IMR-90 (cell line): Measurements from ENCODE around the gene PTGR1. TPM values are rescaled to one million over a fixed set of nuclear protein-coding genes. Genes with fewer than 3 reads are reported as not detected.

ENCODE experiments used
- ATAC-seq: fragments of 200-7000 bp; cut with Tn5 transposase; 2 replicates; pipeline ENCODE4 v1.9.1; 2020; ENCODE audit warnings: low read depth, mild to moderate bottlenecking, moderate library complexity
- BruUV-seq: library from RNA; stranded (reverse); fragments of 400-500 nt; replicated peaks from 2 replicates; lab custom pipeline; 2021; lab: Mats Ljungman, UMichigan
- CTCF ChIA-PET: fragments of 300-600 bp; formaldehyde crosslinking; extraction: SDS; loops from one replicate; lab custom pipeline; 2021; ENCODE audit warnings: antibody characterized with exemption; lab: Yijun Ruan, JAX
- POLR2A ChIA-PET: fragments of 300-600 bp; sonication (Branson Sonifier 250); formaldehyde crosslinking; loops from one replicate; lab custom pipeline; 2022; ENCODE audit warnings: antibody characterized with exemption; ENCODE audit not compliant: unreplicated experiment; lab: Charles Lee
- DNase-seq: peaks from one replicate; pipeline ENCODE4 v3.0.0; 2013
- H2AFZ ChIP-seq: replicated peaks from 2 replicates; pipeline ENCODE3; 2013; ENCODE audit warnings: low read length, mild to moderate bottlenecking; ENCODE audit not compliant: poor library complexity
- H2AK5ac ChIP-seq: 2 replicates; pipeline ENCODE4 v1.6.1; 2013; ENCODE audit warnings: low read depth, low read length, inconsistent platforms
- H2AK9ac ChIP-seq: replicated peaks from 2 replicates; pipeline ENCODE3; 2013; ENCODE audit warnings: mild to moderate bottlenecking, low read depth, low read length, moderate library complexity; ENCODE audit not compliant: poor library complexity
- H2BK120ac ChIP-seq: 2 replicates; pipeline ENCODE4 v1.6.1; 2013; ENCODE audit warnings: low read depth, low read length, inconsistent platforms
- H2BK15ac ChIP-seq: 3 replicates; pipeline ENCODE4 v1.6.1; 2013; ENCODE audit warnings: low read depth, low read length, inconsistent platforms
- H2BK20ac ChIP-seq: 2 replicates; pipeline ENCODE4 v1.6.1; 2013; ENCODE audit warnings: low read depth, mild to moderate bottlenecking, inconsistent platforms, low read length, moderate library complexity
- H2BK5ac ChIP-seq: 2 replicates; pipeline ENCODE4 v1.6.1; 2013; ENCODE audit warnings: mild to moderate bottlenecking, low read depth, low read length, inconsistent platforms; ENCODE audit not compliant: poor library complexity, severe bottlenecking
- H3K14ac ChIP-seq: replicated peaks from 2 replicates; pipeline ENCODE4 v1.6.1; 2013; ENCODE audit warnings: low read depth, low read length, inconsistent platforms
- H3K18ac ChIP-seq: 2 replicates; pipeline ENCODE4 v1.6.1; 2013; ENCODE audit warnings: low read depth, low read length, control low read depth
- H3K23ac ChIP-seq: 2 replicates; pipeline ENCODE4 v1.6.1; 2013; ENCODE audit warnings: low read depth, low read length, inconsistent platforms
- H3K27ac ChIP-seq: 2 replicates; pipeline ENCODE4 v1.5.1; 2013; ENCODE audit warnings: mild to moderate bottlenecking, control low read depth, low read length; ENCODE audit not compliant: insufficient read depth
- H3K27me3 ChIP-seq: 2 replicates; pipeline ENCODE4 v1.6.1; 2013; ENCODE audit warnings: low read length; ENCODE audit not compliant: control insufficient read depth, insufficient read depth
- H3K36me3 ChIP-seq: 2 replicates; pipeline ENCODE4 v1.6.1; 2013; ENCODE audit warnings: low read length, mixed read lengths; ENCODE audit not compliant: control insufficient read depth, insufficient read depth
- H3K4ac ChIP-seq: 2 replicates; pipeline ENCODE4 v1.6.1; 2013; ENCODE audit warnings: low read depth, low read length, inconsistent platforms
- H3K4me1 ChIP-seq: 2 replicates; pipeline ENCODE4 v1.6.1; 2013; ENCODE audit warnings: low read length, mixed read lengths; ENCODE audit not compliant: control insufficient read depth, insufficient read depth
- H3K4me2 ChIP-seq: 2 replicates; pipeline ENCODE4 v1.6.1; 2013; ENCODE audit warnings: low read depth, mild to moderate bottlenecking, control low read depth, low read length, moderate library complexity
- H3K4me3 ChIP-seq: 2 replicates; pipeline ENCODE4 v1.5.1; 2013; ENCODE audit warnings: low read depth, mild to moderate bottlenecking, control low read depth, low read length, moderate library complexity; ENCODE audit not compliant: insufficient read depth
- H3K56ac ChIP-seq: 2 replicates; pipeline ENCODE4 v1.6.1; 2013; ENCODE audit warnings: low read length, inconsistent platforms; ENCODE audit not compliant: insufficient read depth; ENCODE audit errors: extremely low read depth
- H3K79me1 ChIP-seq, 2 experiments: 2 replicates each; pipeline ENCODE4 v1.6.1; 2013; ENCODE audit warnings: low read length in 2 of 2, inconsistent platforms in 1 of 2, low read depth in 1 of 2
- H3K9ac ChIP-seq: 2 replicates; pipeline ENCODE4 v1.6.1; 2013; ENCODE audit warnings: low read depth, low read length, control low read depth
- H3K9me1 ChIP-seq: 2 replicates; pipeline ENCODE4 v1.6.1; 2013; ENCODE audit warnings: low read length, inconsistent platforms; ENCODE audit not compliant: insufficient read depth
- H3K9me3 ChIP-seq: 2 replicates; pipeline ENCODE4 v1.6.1; 2013; ENCODE audit warnings: low read length; ENCODE audit not compliant: control insufficient read depth, insufficient read depth
- H4K20me1 ChIP-seq: 2 replicates; pipeline ENCODE4 v1.6.1; 2013; ENCODE audit warnings: low read length, inconsistent platforms; ENCODE audit not compliant: insufficient read depth
- H4K5ac ChIP-seq: 2 replicates; pipeline ENCODE4 v1.6.1; 2013; ENCODE audit warnings: mild to moderate bottlenecking, low read depth, low read length, control low read depth
- H4K8ac ChIP-seq, 2 experiments: 2 replicates each; pipeline ENCODE4 v1.6.1; 2013; ENCODE audit warnings: low read depth in 2 of 2, low read length in 2 of 2, control low read depth in 1 of 2, inconsistent platforms in 1 of 2
- H4K91ac ChIP-seq: 2 replicates; pipeline ENCODE4 v1.6.1; 2013; ENCODE audit warnings: low read depth, low read length, inconsistent platforms; ENCODE audit not compliant: insufficient read depth
- CEBPB ChIP-seq: IDR thresholded peaks from 2 replicates; pipeline ENCODE4 v1.6.1; 2012; ENCODE audit warnings: low read depth, low read length, improper control_type of control experiment
- CHD1 ChIP-seq: IDR thresholded peaks from 2 replicates; pipeline ENCODE4 v1.6.1; 2012; ENCODE audit warnings: low read depth, low read length, improper control_type of control experiment
- ELK1 ChIP-seq: fragments of 150-350 bp; IDR thresholded peaks from 2 replicates; pipeline ENCODE4 v1.6.1; 2016; ENCODE audit warnings: low read depth, mild to moderate bottlenecking, low read length, moderate library complexity, borderline replicate concordance
- FOS ChIP-seq: fragments of 150-350 bp; IDR thresholded peaks from 2 replicates; pipeline ENCODE4 v1.6.1; 2016; ENCODE audit warnings: low read depth, low read length
- MAZ ChIP-seq: IDR thresholded peaks from 2 replicates; pipeline ENCODE4 v1.6.1; 2012; ENCODE audit warnings: low read depth, mild to moderate bottlenecking, low read length, improper control_type of control experiment, moderate library complexity, borderline replicate concordance
- MXI1 ChIP-seq: IDR thresholded peaks from 2 replicates; pipeline ENCODE4 v1.6.1; 2012; ENCODE audit warnings: low read depth, mild to moderate bottlenecking, low read length, moderate library complexity, borderline replicate concordance
- POLR2A ChIP-seq: IDR thresholded peaks from 2 replicates; pipeline ENCODE4 v1.6.1; 2012; ENCODE audit warnings: mild to moderate bottlenecking, low read depth, low read length
- RAD21 ChIP-seq: IDR thresholded peaks from 2 replicates; pipeline ENCODE4 v1.6.1; 2012; ENCODE audit warnings: low read length, improper control_type of control experiment
- RCOR1 ChIP-seq: IDR thresholded peaks from 2 replicates; pipeline ENCODE4 v1.6.1; 2012; ENCODE audit warnings: mild to moderate bottlenecking, low read length, improper control_type of control experiment; ENCODE audit not compliant: insufficient replicate concordance
- RFX5 ChIP-seq: IDR thresholded peaks from 2 replicates; pipeline ENCODE4 v1.8.0; 2012; ENCODE audit warnings: low read depth, mild to moderate bottlenecking, low read length, moderate library complexity
- SMC3 ChIP-seq: fragments of 150-350 bp; IDR thresholded peaks from 2 replicates; pipeline ENCODE4 v1.6.1; 2016; ENCODE audit warnings: low read depth, mild to moderate bottlenecking, antibody characterized with exemption, low read length, moderate library complexity
- WGBS, 2 experiments: methylation state at CpG; one replicate each; pipeline versions ENCODE4 v1.1.5 to v1.1.7; 2013; ENCODE audit warnings: missing lambda C conversion rate in 2 of 2; ENCODE audit not compliant: insufficient read length in 1 of 2; ENCODE audit errors: extremely low coverage in 2 of 2; 5-methylcytosine and 5-hydroxymethylcytosine counted together
- dilution Hi-C: fragments of 300-500 bp; cut with HindIII; formaldehyde crosslinking; loops from one replicate; pipeline ENCODE4 v1.14.3; 2018; ENCODE audit warnings: low sequenced_read_pairs; ENCODE audit not compliant: unreplicated experiment
- in situ Hi-C: fragments of 300-500 bp; cut with MboI; formaldehyde crosslinking; loops from 3 replicates; pipeline ENCODE4 v1.14.3; 2019; ENCODE audit warnings: low sequenced_read_pairs, inconsistent platforms, mixed read lengths
- intact Hi-C: fragments of 100-400 bp; cut with micrococcal nuclease; formaldehyde crosslinking; loops from 2 replicates; pipeline ENCODE4 v1.10.0; 2022
- polyA plus RNA-seq, 3 experiments: library from polyadenylated mRNA; depleted of rRNA; stranded (reverse); fragments of >200 nt; gene quantifications; 2 replicates each; pipeline ENCODE4 v1.2.3, GENCODE V29; 2012; ENCODE audit warnings: low replicate concordance in 1 of 3
- total RNA-seq: library from RNA; depleted of rRNA; stranded (reverse); fragments of >200 nt; gene quantifications from 2 replicates; pipeline ENCODE4 v1.2.3, GENCODE V29; 2012
- TF ChIP-seq, protein P1 (sequence below): conservative IDR thresholded peaks from 2 replicates; pipeline ENCODE4 v1.5.1; 2012; ENCODE audit warnings: mild to moderate bottlenecking, low read depth, low read length, improper control_type of control experiment
- TF ChIP-seq, protein P2 (sequence below): fragments of 150-350 bp; IDR thresholded peaks from 2 replicates; pipeline ENCODE4 v1.6.1; 2017; ENCODE audit warnings: mild to moderate bottlenecking, antibody characterized with exemption, low read length, low read depth

The PTGR1 gene
- total and polyA plus RNA-seq, 2 of the 4 experiments (the other 2 are of a cell fraction) = 45.9 to 72.7 TPM

- no peak overlapping the region for H3K56ac ChIP-seq
- no peak overlapping the region for H4K8ac ChIP-seq
- ChIA-PET CTCF (no interaction called here), POLR2A (no interaction called here)
- H2AK5ac ChIP-seq = no peak overlapping the region
- peaks cover 65% of the 10 kb centered on the region for H3K36me3 ChIP-seq
- no peak overlapping the region for H2BK15ac ChIP-seq
- no peak overlapping the region for H2AFZ ChIP-seq
- no peaks in the 10 kb centered on the region for H4K20me1 ChIP-seq
- in situ Hi-C loops (no loop called here), intact Hi-C loops (no loop called here), dilution Hi-C loops (no loop called here)
- H3K9ac ChIP-seq = no peak overlapping the region
- no peaks in the 10 kb centered on the region for H3K4me1 ChIP-seq
- no peak overlapping the region for H3K14ac ChIP-seq
- no CpG with 5 or more reads among the region's 1 CpG for WGBS, 2 experiments
- peaks cover 29% of the 10 kb centered on the region for H3K9me3 ChIP-seq
- DNase-seq (no peak), ATAC-seq (no peak)
- H3K27ac ChIP-seq = no peak overlapping the region
- no peak overlapping the region for H4K5ac ChIP-seq
- no peak overlapping the region for H3K18ac ChIP-seq
- no peak overlapping the region for H2BK5ac ChIP-seq
- H3K23ac ChIP-seq = no peak overlapping the region
- H2AK9ac ChIP-seq = no peak overlapping the region
- no peak overlapping the region for H4K91ac ChIP-seq
- no TSS peak for BruUV-seq
- peaks cover 0 to 2% of the 10 kb centered on the region in 2 experiments; a peak in 2 of 4 replicates for H3K79me1 ChIP-seq
- no peak overlapping the region for H2BK120ac ChIP-seq
- H3K4ac ChIP-seq = no peak overlapping the region
- no peak for TF ChIP-seq RCOR1
- no peak for TF ChIP-seq RAD21
- TF ChIP-seq, protein P1, sequence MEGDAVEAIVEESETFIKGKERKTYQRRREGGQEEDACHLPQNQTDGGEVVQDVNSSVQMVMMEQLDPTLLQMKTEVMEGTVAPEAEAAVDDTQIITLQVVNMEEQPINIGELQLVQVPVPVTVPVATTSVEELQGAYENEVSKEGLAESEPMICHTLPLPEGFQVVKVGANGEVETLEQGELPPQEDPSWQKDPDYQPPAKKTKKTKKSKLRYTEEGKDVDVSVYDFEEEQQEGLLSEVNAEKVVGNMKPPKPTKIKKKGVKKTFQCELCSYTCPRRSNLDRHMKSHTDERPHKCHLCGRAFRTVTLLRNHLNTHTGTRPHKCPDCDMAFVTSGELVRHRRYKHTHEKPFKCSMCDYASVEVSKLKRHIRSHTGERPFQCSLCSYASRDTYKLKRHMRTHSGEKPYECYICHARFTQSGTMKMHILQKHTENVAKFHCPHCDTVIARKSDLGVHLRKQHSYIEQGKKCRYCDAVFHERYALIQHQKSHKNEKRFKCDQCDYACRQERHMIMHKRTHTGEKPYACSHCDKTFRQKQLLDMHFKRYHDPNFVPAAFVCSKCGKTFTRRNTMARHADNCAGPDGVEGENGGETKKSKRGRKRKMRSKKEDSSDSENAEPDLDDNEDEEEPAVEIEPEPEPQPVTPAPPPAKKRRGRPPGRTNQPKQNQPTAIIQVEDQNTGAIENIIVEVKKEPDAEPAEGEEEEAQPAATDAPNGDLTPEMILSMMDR = no peak
- TF ChIP-seq CHD1 = no peak
- TF ChIP-seq MAZ = no peak
- TF ChIP-seq, protein P2, sequence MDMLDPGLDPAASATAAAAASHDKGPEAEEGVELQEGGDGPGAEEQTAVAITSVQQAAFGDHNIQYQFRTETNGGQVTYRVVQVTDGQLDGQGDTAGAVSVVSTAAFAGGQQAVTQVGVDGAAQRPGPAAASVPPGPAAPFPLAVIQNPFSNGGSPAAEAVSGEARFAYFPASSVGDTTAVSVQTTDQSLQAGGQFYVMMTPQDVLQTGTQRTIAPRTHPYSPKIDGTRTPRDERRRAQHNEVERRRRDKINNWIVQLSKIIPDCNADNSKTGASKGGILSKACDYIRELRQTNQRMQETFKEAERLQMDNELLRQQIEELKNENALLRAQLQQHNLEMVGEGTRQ = no peak
- TF ChIP-seq CEBPB = no peak
- TF ChIP-seq POLR2A = no peak
- TF ChIP-seq MXI1 = no peak
- no peak for TF ChIP-seq RFX5
- no peak for TF ChIP-seq FOS
- no peak for TF ChIP-seq ELK1
- no peak for TF ChIP-seq SMC3
- H3K4me3 ChIP-seq = no peak overlapping the region
- no peaks in the 10 kb centered on the region for H3K27me3 ChIP-seq
- H2BK20ac ChIP-seq = no peak overlapping the region
- no peaks in the 10 kb centered on the region for H3K9me1 ChIP-seq
- H3K4me2 ChIP-seq = no peak overlapping the region
Observed at GRCh38 chr9:111566234-111566633, 33.2 kb downstream of the PTGR1 start.
